ENCODE data around the gene CMTM1. TPM values are rescaled to one million over a fixed set of nuclear protein-coding genes. Genes with fewer than 3 reads are reported as not detected.
A peak's percentile ranks its signal among the peaks of the same experiment; 100 is the strongest.

The CMTM1 gene
- total RNA-seq, 2 donors from 2014 or later, result 10.1 to 14.4 TPM

DNA sequence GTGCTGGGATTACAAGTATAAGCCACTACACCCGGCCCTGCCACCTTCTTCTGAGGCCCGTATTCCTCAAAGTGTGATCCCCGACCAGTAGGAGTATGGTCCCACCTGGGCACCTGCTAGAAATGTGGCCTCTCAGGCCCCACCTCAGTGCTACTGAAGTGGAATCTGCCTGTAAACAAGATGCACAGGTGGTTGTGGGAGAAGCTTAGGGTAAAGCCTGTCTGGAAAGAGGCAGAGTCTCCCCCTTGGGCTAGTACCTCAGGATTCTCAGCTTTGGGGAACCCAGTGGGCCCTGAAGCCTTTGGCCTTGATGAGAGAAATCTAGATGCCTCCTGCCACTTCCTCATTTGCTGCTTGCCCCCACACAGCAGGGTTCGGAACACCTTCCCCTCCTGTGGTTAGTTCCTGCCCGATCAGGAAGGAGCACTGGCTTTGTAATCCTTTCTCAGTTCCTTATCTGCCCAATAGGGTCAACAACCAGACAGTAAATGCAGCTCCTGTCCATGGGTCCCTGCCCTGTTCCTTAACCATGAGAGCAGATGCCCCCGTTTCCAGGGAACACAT lies 41.6 kb upstream of the CMTM1 start:
- peaks cover 87% of the 10 kb centered on the region for H3K4me1 Mint-ChIP-seq (ENCODE audit: low read depth)
- DNase-seq (peak in 1 of 2 donors; percentile 35), ATAC-seq (replicated peaks in 1 of 2) (no peak)
- H3K27ac Mint-ChIP-seq, result peak overlapping the region; percentile 87
- H3K4me3 Mint-ChIP-seq, result peak overlapping the region; percentile 52 to 90
- peaks cover 0 to 2% of the 10 kb centered on the region in 2 donors for H3K36me3 Mint-ChIP-seq (ENCODE audit: insufficient read depth in 2 of 2)
- H3K27me3 Mint-ChIP-seq (ENCODE audit: low read depth), result no peaks in the 10 kb centered on the region
- H3K9me3 Mint-ChIP-seq, result no peaks in the 10 kb centered on the region

- DNase-seq (no peak), ATAC-seq (replicated peaks in 1 of 2) (no peak)
- Mint-ChIP-seq H3K4me3 (no peak overlapping the region), H3K9me3 (no peaks in the 10 kb centered on the region), H3K4me1 (ENCODE audit: low read depth) (peaks cover 84% of the 10 kb centered on the region), H3K36me3 (ENCODE audit: insufficient read depth in 2 of 2) (peaks cover 0 to 2% of the 10 kb centered on the region in 2 donors), H3K27ac (peak overlapping the region; percentile 87), H3K27me3 (ENCODE audit: low read depth) (no peaks in the 10 kb centered on the region)
These were observed 40.7 kb upstream of the CMTM1 start for GRCh38 chr16:66525396-66526180.

DNA sequence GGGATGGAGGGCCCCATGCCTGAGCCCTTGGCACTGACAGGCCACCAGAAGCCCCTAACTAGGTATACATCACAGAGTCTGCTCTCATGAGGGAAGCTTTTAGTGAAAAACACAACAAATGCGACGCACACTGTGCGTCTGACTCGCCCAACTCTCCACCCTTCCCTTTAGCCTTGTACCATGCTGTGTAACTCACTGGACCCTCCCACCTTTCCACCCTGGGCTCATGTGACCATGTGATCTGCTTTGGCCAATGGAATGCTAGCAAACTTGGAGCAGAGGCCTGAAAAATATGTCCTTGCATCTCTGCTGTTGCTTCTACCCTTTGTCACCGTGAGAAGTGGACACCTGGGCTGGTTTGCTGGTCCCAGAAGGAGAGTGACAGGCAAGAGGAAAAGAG lies 37.9 kb upstream of the CMTM1 start:
- Mint-ChIP-seq H3K4me3 (no peak overlapping the region), H3K27ac (no peak overlapping the region)

GRCh38 chr16:66529475-66529874 lies 36.8 kb upstream of the CMTM1 start:
- Mint-ChIP-seq H3K4me3 (peak overlapping the region in 1 of 2 donors; percentile 0), H3K9me3 (no peaks in the 10 kb centered on the region), H3K4me1 (ENCODE audit: low read depth) (peaks cover 49% of the 10 kb centered on the region), H3K27me3 (ENCODE audit: low read depth) (no peaks in the 10 kb centered on the region), H3K36me3 (ENCODE audit: insufficient read depth in 2 of 2) (peaks cover 0 to 2% of the 10 kb centered on the region in 2 donors), H3K27ac (no peak overlapping the region)
- ATAC-seq (replicated peaks in 1 of 2), result no peak
- DNase-seq, result no peak

More for the DNA sequence above, 37.9 kb upstream of the CMTM1 start:
- DNase-seq, result no peak
- no peaks in the 10 kb centered on the region for H3K9me3 Mint-ChIP-seq
- H3K27me3 Mint-ChIP-seq (ENCODE audit: low read depth), result no peaks in the 10 kb centered on the region
- no peak for ATAC-seq (replicated peaks in 1 of 2)
- H3K36me3 Mint-ChIP-seq (ENCODE audit: insufficient read depth in 2 of 2), result peaks cover 0 to 2% of the 10 kb centered on the region in 2 donors
- peaks cover 57% of the 10 kb centered on the region for H3K4me1 Mint-ChIP-seq (ENCODE audit: low read depth)

DNA sequence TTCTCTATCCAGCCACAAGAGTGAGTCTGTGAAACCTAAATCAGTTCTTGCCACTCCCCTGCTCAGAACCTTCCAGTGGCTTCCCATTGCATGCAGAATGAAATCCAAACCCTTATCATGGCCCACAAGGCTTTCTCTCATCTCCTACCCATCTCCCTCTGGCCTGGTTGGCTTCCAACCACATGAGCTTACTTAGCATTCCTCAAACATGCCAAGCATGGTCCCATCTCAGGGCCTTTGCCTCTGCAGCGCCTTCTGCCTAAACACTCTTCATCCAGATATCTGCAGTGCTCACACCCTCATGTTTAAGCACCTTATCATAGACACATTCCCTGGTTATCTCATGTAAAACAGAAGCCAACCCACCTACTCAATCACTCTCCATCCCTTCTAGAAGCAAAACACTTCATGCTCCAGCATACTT lies 31.9 kb upstream of the CMTM1 start:
- H3K9me3 Mint-ChIP-seq, result no peaks in the 10 kb centered on the region
- DNase-seq, result no peak
- peaks cover 19% of the 10 kb centered on the region for H3K4me1 Mint-ChIP-seq (ENCODE audit: low read depth)
- H3K27me3 Mint-ChIP-seq (ENCODE audit: low read depth), result no peaks in the 10 kb centered on the region
- H3K27ac Mint-ChIP-seq, result no peak overlapping the region
- no peak overlapping the region for H3K4me3 Mint-ChIP-seq
- no peaks in the 10 kb centered on the region for H3K36me3 Mint-ChIP-seq (ENCODE audit: insufficient read depth in 2 of 2)
- no peak for ATAC-seq (replicated peaks in 1 of 2)

DNA sequence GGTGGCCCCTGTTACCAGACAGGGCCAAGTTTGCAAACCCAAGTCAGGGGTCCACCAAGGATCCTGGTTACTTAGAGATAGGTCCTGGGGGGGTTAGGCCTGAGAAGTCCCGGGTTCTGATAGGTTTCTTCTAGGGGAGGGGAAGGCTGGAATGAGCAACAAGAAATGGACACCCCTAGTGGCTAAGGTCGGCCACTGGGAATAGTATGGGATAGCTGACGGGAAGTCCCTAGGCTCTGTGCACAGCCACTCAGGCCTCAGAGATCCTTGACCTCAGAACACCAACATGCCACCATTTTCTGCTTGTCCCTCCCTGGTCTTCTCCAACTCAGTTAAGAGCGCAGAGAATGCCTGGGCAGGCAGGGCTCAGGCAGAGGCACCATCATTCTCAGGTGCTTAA lies 29.7 kb upstream of the CMTM1 start:
- no peaks in the 10 kb centered on the region for H3K36me3 Mint-ChIP-seq (ENCODE audit: insufficient read depth in 2 of 2)

DNA sequence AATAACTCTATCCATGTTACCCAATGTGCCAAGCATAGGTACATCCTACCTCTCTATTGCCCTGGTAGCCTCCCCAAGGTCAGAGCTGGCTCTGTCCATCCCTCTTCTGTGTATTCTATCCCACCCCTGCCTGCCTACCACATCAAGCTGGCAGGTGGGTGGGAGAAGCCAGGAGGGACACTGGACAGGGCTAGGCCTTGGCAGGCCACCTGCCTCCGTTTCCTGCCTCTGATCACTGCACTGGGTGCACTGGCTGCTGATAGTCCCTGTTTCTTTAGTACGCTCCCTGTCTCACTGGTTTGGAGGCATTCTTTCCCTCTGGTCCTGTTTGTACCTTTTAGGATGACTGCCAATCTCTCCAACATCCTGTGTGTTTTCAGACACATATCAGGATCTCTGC lies 29.0 kb upstream of the CMTM1 start:
- no peaks in the 10 kb centered on the region for H3K9me3 Mint-ChIP-seq
- H3K27me3 Mint-ChIP-seq (ENCODE audit: low read depth), result no peaks in the 10 kb centered on the region
- ATAC-seq (replicated peaks in 1 of 2) (no peak), DNase-seq (no peak)
- no peaks in the 10 kb centered on the region for H3K36me3 Mint-ChIP-seq (ENCODE audit: insufficient read depth in 2 of 2)
- no peak overlapping the region for H3K4me3 Mint-ChIP-seq
- no peak overlapping the region for H3K27ac Mint-ChIP-seq
- peaks cover 20% of the 10 kb centered on the region for H3K4me1 Mint-ChIP-seq (ENCODE audit: low read depth)

More for the DNA sequence above, 29.7 kb upstream of the CMTM1 start:
- Mint-ChIP-seq H3K27ac (no peak overlapping the region), H3K9me3 (no peaks in the 10 kb centered on the region), H3K4me1 (ENCODE audit: low read depth) (peaks cover 20% of the 10 kb centered on the region), H3K4me3 (no peak overlapping the region), H3K27me3 (ENCODE audit: low read depth) (no peaks in the 10 kb centered on the region)
- DNase-seq (no peak), ATAC-seq (replicated peaks in 1 of 2) (no peak)

GRCh38 chr16:66538910-66539309 lies 27.3 kb upstream of the CMTM1 start:
- DNase-seq (no peak), ATAC-seq (replicated peaks in 1 of 2) (no peak)
- H3K4me3 Mint-ChIP-seq, result no peak overlapping the region
- no peaks in the 10 kb centered on the region for H3K36me3 Mint-ChIP-seq (ENCODE audit: insufficient read depth in 2 of 2)
- no peaks in the 10 kb centered on the region for H3K9me3 Mint-ChIP-seq
- no peaks in the 10 kb centered on the region for H3K27me3 Mint-ChIP-seq (ENCODE audit: low read depth)
- peaks cover 20% of the 10 kb centered on the region for H3K4me1 Mint-ChIP-seq (ENCODE audit: low read depth)
- no peak overlapping the region for H3K27ac Mint-ChIP-seq

DNA sequence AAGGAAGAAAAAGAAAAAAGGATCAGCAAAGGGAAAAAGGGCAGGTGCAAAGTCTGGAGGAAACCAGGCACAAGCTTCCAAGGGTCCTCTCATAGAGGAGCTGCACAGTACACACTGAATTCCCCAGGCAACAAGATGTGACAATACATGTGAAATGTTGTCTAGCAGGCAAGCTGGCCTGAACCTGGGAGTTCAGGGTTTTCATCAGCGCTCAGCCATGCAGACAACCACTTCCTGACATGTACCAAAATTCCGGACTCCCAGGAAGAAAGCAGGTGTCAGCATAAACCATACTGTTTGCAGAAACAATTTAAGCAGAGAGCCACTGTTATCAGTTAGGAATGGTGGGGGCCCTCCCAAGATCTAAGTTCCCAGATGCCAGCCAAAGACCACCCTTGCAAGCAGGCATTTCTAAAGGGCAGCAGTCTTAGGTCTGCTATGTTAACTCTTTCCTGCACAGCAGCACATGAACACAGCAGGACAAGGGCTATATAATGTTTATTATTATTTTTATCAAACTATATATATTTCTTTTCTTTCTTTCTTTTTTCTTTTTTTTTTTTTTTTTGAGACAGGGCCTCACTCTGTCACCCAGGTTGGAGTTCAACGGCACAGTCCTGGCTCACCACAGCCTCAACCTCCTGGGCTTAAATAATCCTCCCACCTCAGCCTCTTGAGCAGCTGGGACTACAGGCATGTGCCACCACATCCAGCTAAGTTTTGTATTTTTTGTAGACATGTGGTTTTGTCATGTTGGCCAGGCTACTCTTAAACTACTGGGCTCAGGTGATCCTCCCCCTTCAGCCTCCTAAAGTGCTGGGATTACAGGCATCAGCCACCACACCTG lies 26.4 kb upstream of the CMTM1 start:
- no peaks in the 10 kb centered on the region for H3K36me3 Mint-ChIP-seq (ENCODE audit: insufficient read depth in 2 of 2)

DNA sequence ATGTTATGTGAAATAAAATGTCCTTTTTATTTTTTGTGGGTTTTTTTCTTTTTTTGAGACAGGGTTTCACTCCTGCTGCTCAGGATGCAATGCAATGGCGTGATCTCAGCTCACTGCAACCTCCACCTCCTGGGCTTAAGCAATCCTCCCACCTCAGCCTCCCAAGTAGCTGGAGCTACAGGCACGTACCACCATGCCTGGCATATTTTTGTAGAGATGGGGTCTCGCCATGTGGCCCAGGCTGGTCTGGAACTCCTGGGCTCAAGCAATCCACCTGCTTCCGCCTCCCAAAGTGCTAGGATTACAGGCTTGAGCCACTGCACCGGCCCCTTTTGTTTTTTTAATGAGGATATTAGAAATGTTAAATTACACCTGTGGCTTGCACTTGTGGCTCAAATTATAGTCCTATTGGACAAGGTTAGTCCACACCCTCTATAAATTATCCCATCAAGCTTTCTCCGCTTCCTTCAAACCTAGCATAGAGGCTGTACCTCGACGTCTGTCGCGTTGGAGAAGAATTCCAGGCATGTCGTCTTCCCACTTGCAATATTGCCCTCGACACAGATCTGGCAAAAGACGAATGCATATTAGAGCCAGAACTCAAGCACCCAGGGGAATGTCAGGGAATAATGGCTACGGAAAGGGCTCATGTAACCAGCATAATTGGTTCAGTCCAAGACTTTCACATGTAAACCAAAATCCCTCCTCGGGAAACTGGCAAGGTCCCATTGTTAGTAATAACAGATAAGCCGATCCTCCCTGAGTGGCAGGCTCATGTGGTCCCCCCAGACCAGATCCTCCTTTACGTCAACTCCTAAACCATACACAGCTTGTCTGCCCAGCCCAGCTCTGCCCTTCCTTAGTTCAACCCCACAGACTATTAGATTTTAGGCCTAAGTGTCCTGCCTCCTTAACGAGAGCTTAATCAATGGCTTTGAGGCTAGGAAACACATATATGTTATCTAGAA lies 24.6 kb upstream of the CMTM1 start:
- DNase-seq (no peak), ATAC-seq (replicated peaks in 1 of 2) (no peak)
- Mint-ChIP-seq H3K4me1 (ENCODE audit: low read depth) (peaks cover 15% of the 10 kb centered on the region), H3K27ac (no peak overlapping the region), H3K9me3 (no peaks in the 10 kb centered on the region), H3K36me3 (ENCODE audit: insufficient read depth in 2 of 2) (no peaks in the 10 kb centered on the region), H3K4me3 (no peak overlapping the region), H3K27me3 (ENCODE audit: low read depth) (no peaks in the 10 kb centered on the region)

More for the DNA sequence above, 26.4 kb upstream of the CMTM1 start:
- H3K27me3 Mint-ChIP-seq (ENCODE audit: low read depth), result no peaks in the 10 kb centered on the region
- peaks cover 15% of the 10 kb centered on the region for H3K4me1 Mint-ChIP-seq (ENCODE audit: low read depth)
- ATAC-seq (replicated peaks in 1 of 2), result no peak
- no peak overlapping the region for H3K4me3 Mint-ChIP-seq
- no peaks in the 10 kb centered on the region for H3K9me3 Mint-ChIP-seq
- H3K27ac Mint-ChIP-seq, result no peak overlapping the region
- no peak for DNase-seq

DNA sequence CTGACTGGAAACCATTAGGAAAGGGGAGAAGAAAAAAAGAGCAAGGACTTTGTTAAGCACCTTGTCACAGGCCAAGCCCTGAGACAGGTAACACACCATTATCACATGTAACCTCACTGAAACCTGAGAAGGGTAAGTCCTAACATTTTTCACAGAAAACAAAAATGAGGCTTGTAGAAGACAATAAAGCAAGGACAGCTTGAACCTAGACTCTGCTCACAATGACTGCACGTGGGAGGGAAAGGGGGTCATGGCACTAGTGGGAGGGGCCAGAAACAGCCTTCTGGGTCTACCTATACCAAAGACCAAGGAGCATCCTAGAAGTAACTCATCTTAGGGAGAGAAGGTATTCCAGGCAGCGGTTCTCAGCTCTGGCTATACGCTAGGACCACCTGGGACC lies 23.8 kb upstream of the CMTM1 start:
- H3K4me3 Mint-ChIP-seq, result no peak overlapping the region
- H3K27me3 Mint-ChIP-seq (ENCODE audit: low read depth), result no peaks in the 10 kb centered on the region
- no peaks in the 10 kb centered on the region for H3K9me3 Mint-ChIP-seq
- DNase-seq (no peak), ATAC-seq (replicated peaks in 1 of 2) (no peak)
- peaks cover 15% of the 10 kb centered on the region for H3K4me1 Mint-ChIP-seq (ENCODE audit: low read depth)
- H3K27ac Mint-ChIP-seq, result no peak overlapping the region
- H3K36me3 Mint-ChIP-seq (ENCODE audit: insufficient read depth in 2 of 2), result no peaks in the 10 kb centered on the region

GRCh38 chr16:66543541-66543940 lies 22.7 kb upstream of the CMTM1 start:
- Mint-ChIP-seq H3K4me3 (no peak overlapping the region), H3K27ac (no peak overlapping the region), H3K36me3 (ENCODE audit: insufficient read depth in 2 of 2) (no peaks in the 10 kb centered on the region), H3K9me3 (no peaks in the 10 kb centered on the region), H3K27me3 (ENCODE audit: low read depth) (no peaks in the 10 kb centered on the region), H3K4me1 (ENCODE audit: low read depth) (peaks cover 18% of the 10 kb centered on the region)
- DNase-seq, result no peak
- ATAC-seq (replicated peaks in 1 of 2), result no peak
